Measurements from ENCODE around the gene COL4A2. TPM values are rescaled to one million over a fixed set of nuclear protein-coding genes. Genes with fewer than 3 reads are reported as not detected.
A peak's percentile ranks its signal among the peaks of the same experiment; 100 is the strongest.

Gene COL4A2
- total RNA-seq, 6 donors from 2014 or later = 169 to 458 (median 258) TPM

DNA sequence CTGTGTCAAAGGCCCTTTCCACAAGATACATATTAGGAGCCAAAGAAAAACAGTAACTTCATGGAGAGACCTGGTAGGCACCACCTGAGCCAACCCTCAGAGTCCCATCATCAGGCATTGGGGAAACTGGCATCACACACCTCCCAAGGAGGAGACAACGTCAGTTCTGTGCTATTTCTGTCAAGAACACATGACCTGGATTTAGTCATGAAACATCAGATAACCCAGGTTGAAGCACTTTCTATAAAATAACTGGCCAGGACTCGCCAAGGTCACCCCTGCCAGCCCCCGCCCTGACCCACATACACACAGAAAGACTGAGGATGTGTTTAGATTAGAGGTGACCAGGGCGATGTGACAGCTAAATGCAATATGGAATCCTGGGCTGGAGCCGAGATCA is 35.8 kb upstream of the COL4A2 start:
- H3K4me1 ChIP-seq = peaks cover 6 to 24% (median 21%) of the 10 kb centered on the region in 4 donors
- DNase-seq = no peak
- H3K9me3 ChIP-seq = no peaks in the 10 kb centered on the region
- 74 to 79% methylated on average over 5 of the region's 5 CpGs for WGBS, 2 donors
- peaks cover 0 to 4% (median 0%) of the 10 kb centered on the region in 4 donors for H3K36me3 ChIP-seq
- H3K27ac ChIP-seq = no peak overlapping the region
- TF ChIP-seq EP300 (IDR thresholded peaks at IDR 0.05) = no peak
- TF ChIP-seq, protein P1, sequence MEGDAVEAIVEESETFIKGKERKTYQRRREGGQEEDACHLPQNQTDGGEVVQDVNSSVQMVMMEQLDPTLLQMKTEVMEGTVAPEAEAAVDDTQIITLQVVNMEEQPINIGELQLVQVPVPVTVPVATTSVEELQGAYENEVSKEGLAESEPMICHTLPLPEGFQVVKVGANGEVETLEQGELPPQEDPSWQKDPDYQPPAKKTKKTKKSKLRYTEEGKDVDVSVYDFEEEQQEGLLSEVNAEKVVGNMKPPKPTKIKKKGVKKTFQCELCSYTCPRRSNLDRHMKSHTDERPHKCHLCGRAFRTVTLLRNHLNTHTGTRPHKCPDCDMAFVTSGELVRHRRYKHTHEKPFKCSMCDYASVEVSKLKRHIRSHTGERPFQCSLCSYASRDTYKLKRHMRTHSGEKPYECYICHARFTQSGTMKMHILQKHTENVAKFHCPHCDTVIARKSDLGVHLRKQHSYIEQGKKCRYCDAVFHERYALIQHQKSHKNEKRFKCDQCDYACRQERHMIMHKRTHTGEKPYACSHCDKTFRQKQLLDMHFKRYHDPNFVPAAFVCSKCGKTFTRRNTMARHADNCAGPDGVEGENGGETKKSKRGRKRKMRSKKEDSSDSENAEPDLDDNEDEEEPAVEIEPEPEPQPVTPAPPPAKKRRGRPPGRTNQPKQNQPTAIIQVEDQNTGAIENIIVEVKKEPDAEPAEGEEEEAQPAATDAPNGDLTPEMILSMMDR (IDR thresholded peaks at IDR 0.05) = no peak
- ATAC-seq (ENCODE audit: low FRiP score in 2 of 2) = no peak
- H3K27me3 ChIP-seq = no peaks in the 10 kb centered on the region
- H3K4me3 ChIP-seq = no peak overlapping the region

DNA sequence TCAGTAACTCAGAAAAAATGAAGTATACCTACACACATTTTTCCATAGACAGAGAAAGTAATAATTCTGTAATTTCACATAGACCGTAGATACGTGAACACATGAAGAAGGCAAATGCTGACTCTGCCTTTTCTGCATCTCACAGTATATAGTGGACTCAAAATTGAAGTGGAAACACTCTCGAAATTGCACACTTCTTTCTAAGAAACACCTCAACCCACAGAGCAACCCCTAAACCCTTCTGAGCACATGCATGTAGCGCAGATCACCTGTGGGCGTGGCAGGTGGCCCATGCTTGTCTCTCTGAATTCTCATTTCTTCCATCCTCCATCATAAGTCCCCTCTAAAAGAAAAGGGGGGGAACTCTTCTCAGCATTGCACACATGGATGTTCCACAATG is 34.9 kb upstream of the COL4A2 start:
- no peak overlapping the region for H3K27ac ChIP-seq
- DNase-seq = no peak
- no peak overlapping the region for H3K4me3 ChIP-seq
- no peak for ATAC-seq (ENCODE audit: low FRiP score in 2 of 2)
- TF ChIP-seq POLR2AphosphoS5 (IDR thresholded peaks at IDR 0.05) = no peak
- TF ChIP-seq, protein P1 (IDR thresholded peaks at IDR 0.05) = no peak
- no peak for TF ChIP-seq POLR2A (IDR thresholded peaks at IDR 0.05)
- no peak for TF ChIP-seq EP300 (IDR thresholded peaks at IDR 0.05)
- H3K36me3 ChIP-seq = peaks cover 0 to 4% (median 0%) of the 10 kb centered on the region in 4 donors
- 72 to 91% methylated on average over 5 of the region's 5 CpGs for WGBS, 2 donors
- H3K27me3 ChIP-seq = no peaks in the 10 kb centered on the region
- H3K9me3 ChIP-seq = no peaks in the 10 kb centered on the region
- H3K4me1 ChIP-seq = peaks cover 0 to 17% (median 14%) of the 10 kb centered on the region in 4 donors

DNA sequence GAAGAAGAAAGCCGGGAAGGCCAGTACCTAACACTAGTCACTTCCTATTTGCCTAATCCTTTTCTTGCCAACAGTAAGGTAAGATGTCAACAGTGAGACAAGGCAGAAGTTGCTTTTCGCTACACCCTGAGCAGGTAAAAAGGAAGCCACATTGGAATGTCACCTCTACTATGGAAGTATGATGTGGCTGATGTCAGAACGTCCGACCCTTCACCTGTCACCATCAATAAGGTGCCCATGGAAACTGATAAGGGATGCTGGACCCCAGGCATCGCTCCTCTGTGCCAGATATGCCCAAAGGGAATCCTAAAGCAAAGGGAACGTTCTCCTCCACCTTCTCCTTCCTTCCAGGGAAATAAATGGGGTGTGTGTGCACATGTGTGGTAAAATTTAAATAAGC is 34.4 kb upstream of the COL4A2 start:
- Histone ChIP-seq H3K4me3 (no peak overlapping the region), H3K27me3 (no peaks in the 10 kb centered on the region), H3K4me1 (peaks cover 0 to 14% (median 12%) of the 10 kb centered on the region in 4 donors), H3K9me3 (no peaks in the 10 kb centered on the region), H3K36me3 (peaks cover 0 to 4% (median 0%) of the 10 kb centered on the region in 4 donors), H3K27ac (no peak overlapping the region)
- TF ChIP-seq POLR2A (IDR thresholded peaks at IDR 0.05) = no peak
- TF ChIP-seq EP300 (IDR thresholded peaks at IDR 0.05) = no peak
- TF ChIP-seq, protein P1 (IDR thresholded peaks at IDR 0.05) = no peak
- TF ChIP-seq POLR2AphosphoS5 (IDR thresholded peaks at IDR 0.05) = no peak
- ATAC-seq (ENCODE audit: low FRiP score in 2 of 2) (no peak), DNase-seq (no peak)
- 85 to 89% methylated on average over 6 of the region's 6 CpGs for WGBS, 2 donors

DNA sequence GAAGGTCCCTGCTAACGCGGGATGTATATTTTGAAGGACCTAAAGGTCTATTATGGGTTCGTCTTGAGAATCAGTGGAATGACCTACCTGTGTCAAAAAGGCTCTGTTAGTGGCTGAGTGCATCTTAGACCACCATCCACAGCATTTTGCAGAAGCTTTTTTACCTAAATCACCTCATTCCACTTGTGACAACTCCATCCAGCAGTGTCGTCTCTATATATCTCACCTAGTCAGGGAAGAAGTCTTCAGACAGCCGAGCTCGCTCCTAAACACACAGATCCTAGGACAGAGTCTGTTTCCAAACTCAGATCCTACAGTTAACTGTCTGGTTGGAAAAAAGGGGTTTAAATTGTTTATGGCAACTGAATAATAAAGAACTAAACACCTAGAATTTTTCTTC is 33.8 kb upstream of the COL4A2 start:
- Histone ChIP-seq H3K4me3 (no peak overlapping the region), H3K9me3 (no peaks in the 10 kb centered on the region), H3K27ac (no peak overlapping the region), H3K4me1 (peaks cover 0 to 14% (median 9%) of the 10 kb centered on the region in 4 donors), H3K27me3 (no peaks in the 10 kb centered on the region), H3K36me3 (peaks cover 0 to 4% (median 0%) of the 10 kb centered on the region in 4 donors)
- DNase-seq (no peak), ATAC-seq (ENCODE audit: low FRiP score in 2 of 2) (no peak)
- WGBS, 2 donors = 82 to 83% methylated on average over 6 of the region's 6 CpGs
- no peak for TF ChIP-seq POLR2AphosphoS5 (IDR thresholded peaks at IDR 0.05)
- TF ChIP-seq EP300 (IDR thresholded peaks at IDR 0.05) = no peak

DNA sequence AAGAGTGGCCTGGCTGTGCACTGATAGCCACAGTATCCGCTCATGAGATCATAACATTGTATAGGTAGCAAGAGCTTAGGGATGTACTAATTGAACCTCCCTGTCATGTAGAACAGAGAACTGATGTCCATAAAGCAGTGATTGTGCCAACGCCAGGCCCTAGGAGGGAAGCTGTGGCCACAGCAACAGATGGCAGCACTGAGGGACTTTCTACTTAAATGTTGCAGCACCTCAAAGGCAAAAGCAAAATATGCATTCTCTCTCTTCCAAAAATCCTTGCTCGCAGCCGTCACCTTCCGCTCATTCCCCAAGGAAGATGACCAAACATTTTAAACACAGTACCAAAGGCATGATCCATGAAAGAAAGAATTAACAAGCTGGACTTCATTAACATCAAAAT is 32.4 kb upstream of the COL4A2 start:
- no peak for DNase-seq

More for the DNA sequence above, 32.4 kb upstream of the COL4A2 start:
- Histone ChIP-seq H3K4me3 (no peak overlapping the region), H3K27me3 (no peaks in the 10 kb centered on the region), H3K9me3 (no peaks in the 10 kb centered on the region), H3K36me3 (peaks cover 0 to 4% (median 0%) of the 10 kb centered on the region in 4 donors), H3K27ac (no peak overlapping the region), H3K4me1 (peaks cover 0 to 14% (median 6%) of the 10 kb centered on the region in 4 donors)
- 62 to 73% methylated on average over 5 of the region's 5 CpGs for WGBS, 2 donors
- ATAC-seq (ENCODE audit: low FRiP score in 2 of 2) = no peak
- TF ChIP-seq POLR2A (IDR thresholded peaks at IDR 0.05) = no peak
- no peak for TF ChIP-seq POLR2AphosphoS5 (IDR thresholded peaks at IDR 0.05)
- TF ChIP-seq, protein P1 (IDR thresholded peaks at IDR 0.05) = peak in 1 of 6 experiments; percentile 9
